Activated CD8-positive, alpha-beta T cell treated with anti-CD3 and anti-CD28 coated beads for 36 hours (primary cell): ENCODE results near the gene PEA15. TPM values are rescaled to one million over a fixed set of nuclear protein-coding genes. Genes with fewer than 3 reads are reported as not detected.

Experiments used
- ATAC-seq: fragments of 200-7000 bp; cut with Tn5 transposase; one replicate; pipeline ENCODE4 v1.10.0; 2021; ENCODE audit warnings: mild to moderate bottlenecking, moderate library complexity
- CTCF ChIA-PET: fragments of 350-600 bp; sonication (Branson Sonifier 250); formaldehyde crosslinking; loops from one replicate; lab custom pipeline; 2021; ENCODE audit warnings: antibody characterized with exemption; lab: Charles Lee
- POLR2A ChIA-PET: fragments of 350-600 bp; sonication (Branson Sonifier 250); formaldehyde crosslinking; loops from one replicate; lab custom pipeline; 2021; ENCODE audit warnings: antibody characterized with exemption; lab: Charles Lee
- DNase-seq: peaks from one replicate; pipeline ENCODE4 v3.0.0-alpha.2; 2020
- H3K27ac Mint-ChIP-seq: one replicate; pipeline ENCODE4 v1.8.0; 2021; ENCODE audit warnings: mild to moderate bottlenecking, mixed read lengths
- H3K27me3 Mint-ChIP-seq: one replicate; pipeline ENCODE4 v1.8.0; 2021; ENCODE audit warnings: mixed read lengths
- H3K36me3 Mint-ChIP-seq: one replicate; pipeline ENCODE4 v1.8.0; 2021; ENCODE audit warnings: low read depth, mixed read lengths
- H3K4me1 Mint-ChIP-seq: one replicate; pipeline ENCODE4 v1.8.0; 2021; ENCODE audit warnings: low read depth, mixed read lengths
- H3K4me3 Mint-ChIP-seq: one replicate; pipeline ENCODE4 v1.8.0; 2021; ENCODE audit warnings: mild to moderate bottlenecking, moderate library complexity, mixed read lengths
- H3K9me3 Mint-ChIP-seq: one replicate; pipeline ENCODE4 v1.8.0; 2021; ENCODE audit warnings: mixed read lengths
- CTCF ChIP-seq: fragments of 200-600 bp; IDR thresholded peaks from one replicate; pipeline ENCODE4 v1.8.0; 2022; ENCODE audit warnings: antibody characterized with exemption, mild to moderate bottlenecking
- intact Hi-C: fragments of 100-400 bp; cut with micrococcal nuclease; formaldehyde crosslinking; loops from one replicate; pipeline ENCODE4 v1.10.0; 2022
- total RNA-seq, 2 experiments: library from RNA; stranded (reverse); gene quantifications; one replicate each; pipeline ENCODE4 v1.2.3, GENCODE V29; 2021

PEA15 gene
- total RNA-seq, 2 experiments from 2014 or later, result 31.8 to 34.1 TPM

GRCh38 chr1:160222546-160222945, 17.4 kb downstream of the PEA15 start:
- H3K27ac Mint-ChIP-seq, result no peak overlapping the region
- ChIA-PET POLR2A (interaction anchor here (1.8 kb wide), 1 partner anchor 16 kb away, joined by 5 read pairs; no protein-coding TSS in a partner anchor), CTCF (interaction anchor here (1.0 to 3.9 kb wide), 3 partner anchors 29 to 137 kb away, joined by 4 to 20 read pairs (median 13); no protein-coding TSS in a partner anchor)
- H3K27me3 Mint-ChIP-seq, result no peaks in the 10 kb centered on the region
- no peak overlapping the region for H3K4me3 Mint-ChIP-seq
- H3K4me1 Mint-ChIP-seq, result no peaks in the 10 kb centered on the region
- ATAC-seq (no peak), DNase-seq (no peak)
- intact Hi-C loops, result no loop called here
- H3K9me3 Mint-ChIP-seq, result no peaks in the 10 kb centered on the region
- TF ChIP-seq CTCF, result no peak
- H3K36me3 Mint-ChIP-seq, result peaks cover 12% of the 10 kb centered on the region

- no peak for ATAC-seq
- Mint-ChIP-seq H3K27ac (no peak overlapping the region), H3K4me1 (no peaks in the 10 kb centered on the region), H3K36me3 (peaks cover 19% of the 10 kb centered on the region), H3K27me3 (no peaks in the 10 kb centered on the region), H3K4me3 (no peak overlapping the region), H3K9me3 (no peaks in the 10 kb centered on the region)
- intact Hi-C loops, result no loop called here
- CTCF ChIA-PET, result no interaction called here
- TF ChIP-seq CTCF, result no peak
- DNase-seq, result no peak
- POLR2A ChIA-PET, result no interaction called here
Observed at GRCh38 chr1:160224606-160225005, 19.4 kb downstream of the PEA15 start.

- TF ChIP-seq CTCF, result no peak
- Mint-ChIP-seq H3K36me3 (peaks cover 20% of the 10 kb centered on the region), H3K27ac (no peak overlapping the region), H3K9me3 (no peaks in the 10 kb centered on the region), H3K4me3 (no peak overlapping the region), H3K27me3 (no peaks in the 10 kb centered on the region), H3K4me1 (no peaks in the 10 kb centered on the region)
- ChIA-PET POLR2A (no interaction called here), CTCF (interaction anchor here (0.9 to 1.8 kb wide), 3 partner anchors 27 to 67 kb away, joined by 3 to 5 read pairs (median 5); no protein-coding TSS in a partner anchor)
- no peak for ATAC-seq
- no peak for DNase-seq
- intact Hi-C loops, result no loop called here
Observed at GRCh38 chr1:160225345-160225744, 20.2 kb downstream of the PEA15 start.

- DNase-seq (no peak), ATAC-seq (no peak)
- H3K27ac Mint-ChIP-seq, result no peak overlapping the region
- no peaks in the 10 kb centered on the region for H3K9me3 Mint-ChIP-seq
- POLR2A ChIA-PET, result interaction anchor here (0.9 kb wide), 1 partner anchor 16 kb away, joined by 3 read pairs; no protein-coding TSS in a partner anchor
- intact Hi-C loops, result no loop called here
- H3K4me3 Mint-ChIP-seq, result no peak overlapping the region
- peaks cover 28% of the 10 kb centered on the region for H3K36me3 Mint-ChIP-seq
- TF ChIP-seq CTCF, result no peak
- CTCF ChIA-PET, result interaction anchor here (0.9 to 3.2 kb wide), 7 partner anchors 25 to 220 kb away, joined by 3 to 18 read pairs (median 5); partner anchors contain the start of gene KCNJ9
- H3K27me3 Mint-ChIP-seq, result no peaks in the 10 kb centered on the region
- no peaks in the 10 kb centered on the region for H3K4me1 Mint-ChIP-seq
Observed at GRCh38 chr1:160226623-160227022, 21.4 kb downstream of the PEA15 start.

GRCh38 chr1:160227034-160227433, 21.9 kb downstream of the PEA15 start:
- ChIA-PET CTCF (interaction anchor here (0.9 to 3.2 kb wide), 5 partner anchors 24 to 221 kb away, joined by 3 to 18 read pairs (median 5); no protein-coding TSS in a partner anchor), POLR2A (interaction anchor here (0.9 kb wide), 1 partner anchor 16 kb away, joined by 3 read pairs; no protein-coding TSS in a partner anchor)
- intact Hi-C loops, result no loop called here
- Mint-ChIP-seq H3K4me3 (no peak overlapping the region), H3K9me3 (no peaks in the 10 kb centered on the region), H3K36me3 (peaks cover 27% of the 10 kb centered on the region), H3K27me3 (no peaks in the 10 kb centered on the region), H3K4me1 (no peaks in the 10 kb centered on the region), H3K27ac (no peak overlapping the region)
- DNase-seq, result no peak
- no peak for TF ChIP-seq CTCF
- no peak for ATAC-seq
